BE2C (cell line): ENCODE results near the gene GSG1L.
A peak's percentile ranks its signal among the peaks of the same experiment; 100 is the strongest.

ENCODE experiments used
- DNase-seq: peaks from one replicate; pipeline ENCODE4 v3.0.0-alpha.2; 2020
- H3K27me3 ChIP-seq: fragments of 250-450 bp; sonication (Bioruptor Pico); 2 replicates; pipeline ENCODE4 v1.5.1; 2020; ENCODE audit warnings: mild to moderate bottlenecking
- H3K36me3 ChIP-seq: fragments of 250-450 bp; sonication (Bioruptor Pico); 2 replicates; pipeline ENCODE4 v1.5.1; 2020; ENCODE audit warnings: mild to moderate bottlenecking
- H3K4me1 ChIP-seq: fragments of 250-450 bp; sonication (Bioruptor Pico); 2 replicates; pipeline ENCODE4 v1.5.1; 2020
- H3K4me3 ChIP-seq: 2 replicates; pipeline ENCODE4 v1.5.1; 2011; ENCODE audit warnings: low read depth, low read length
- H3K9me3 ChIP-seq: fragments of 250-450 bp; sonication (Bioruptor Pico); 2 replicates; pipeline ENCODE4 v1.5.1; 2020
- TF ChIP-seq, protein P1 (sequence below): IDR thresholded peaks from 2 replicates; pipeline ENCODE4 v1.5.1; 2012; ENCODE audit warnings: mild to moderate bottlenecking, low read depth, low read length

The GSG1L gene

DNA sequence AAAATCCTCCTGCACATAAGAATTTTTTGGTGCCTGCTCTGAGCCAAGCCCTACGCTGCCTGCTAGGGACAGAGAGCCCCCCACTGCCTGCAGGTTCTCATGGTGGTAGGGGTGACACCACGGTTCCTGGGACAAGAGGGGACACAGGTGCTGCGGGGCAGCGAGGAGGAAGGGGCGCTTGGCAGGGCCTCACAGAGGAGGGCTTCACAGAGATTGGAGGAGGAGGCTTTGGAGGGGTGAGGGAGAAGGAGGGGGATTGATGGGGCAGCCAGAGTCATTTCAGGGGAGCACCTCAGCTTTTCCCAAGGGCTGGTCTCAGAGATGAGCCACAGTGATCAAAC lies 29.8 kb upstream of the GSG1L start:
- Histone ChIP-seq H3K4me1 (no peaks in the 10 kb centered on the region; the same call in 1 of the 2 replicates), H3K27me3 (no peaks in the 10 kb centered on the region), H3K9me3 (no peaks in the 10 kb centered on the region), H3K4me3 (no peak overlapping the region), H3K36me3 (peaks cover 17% of the 10 kb centered on the region)
- TF ChIP-seq, protein P1, sequence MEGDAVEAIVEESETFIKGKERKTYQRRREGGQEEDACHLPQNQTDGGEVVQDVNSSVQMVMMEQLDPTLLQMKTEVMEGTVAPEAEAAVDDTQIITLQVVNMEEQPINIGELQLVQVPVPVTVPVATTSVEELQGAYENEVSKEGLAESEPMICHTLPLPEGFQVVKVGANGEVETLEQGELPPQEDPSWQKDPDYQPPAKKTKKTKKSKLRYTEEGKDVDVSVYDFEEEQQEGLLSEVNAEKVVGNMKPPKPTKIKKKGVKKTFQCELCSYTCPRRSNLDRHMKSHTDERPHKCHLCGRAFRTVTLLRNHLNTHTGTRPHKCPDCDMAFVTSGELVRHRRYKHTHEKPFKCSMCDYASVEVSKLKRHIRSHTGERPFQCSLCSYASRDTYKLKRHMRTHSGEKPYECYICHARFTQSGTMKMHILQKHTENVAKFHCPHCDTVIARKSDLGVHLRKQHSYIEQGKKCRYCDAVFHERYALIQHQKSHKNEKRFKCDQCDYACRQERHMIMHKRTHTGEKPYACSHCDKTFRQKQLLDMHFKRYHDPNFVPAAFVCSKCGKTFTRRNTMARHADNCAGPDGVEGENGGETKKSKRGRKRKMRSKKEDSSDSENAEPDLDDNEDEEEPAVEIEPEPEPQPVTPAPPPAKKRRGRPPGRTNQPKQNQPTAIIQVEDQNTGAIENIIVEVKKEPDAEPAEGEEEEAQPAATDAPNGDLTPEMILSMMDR: no peak
- no peak for DNase-seq

GRCh38 chr16:28092721-28093384 lies 29.3 kb upstream of the GSG1L start:
- no peak for DNase-seq
- TF ChIP-seq, protein P1: no peak
- Histone ChIP-seq H3K4me3 (no peak overlapping the region), H3K36me3 (peaks cover 12% of the 10 kb centered on the region), H3K27me3 (no peaks in the 10 kb centered on the region), H3K9me3 (no peaks in the 10 kb centered on the region), H3K4me1 (no peaks in the 10 kb centered on the region; the same call in 1 of the 2 replicates)

- Histone ChIP-seq H3K36me3 (peaks cover 4% of the 10 kb centered on the region; the same call in 1 of the 2 replicates), H3K4me3 (no peak overlapping the region), H3K27me3 (no peaks in the 10 kb centered on the region), H3K9me3 (no peaks in the 10 kb centered on the region), H3K4me1 (no peaks in the 10 kb centered on the region; the same call in 1 of the 2 replicates)
- no peak for DNase-seq
- TF ChIP-seq, protein P1: no peak
These were observed 28.1 kb upstream of the GSG1L start for GRCh38 chr16:28091656-28092055.

GRCh38 chr16:28090646-28091377 lies 27.3 kb upstream of the GSG1L start:
- H3K4me3 ChIP-seq: no peak overlapping the region
- H3K36me3 ChIP-seq: peaks cover 4% of the 10 kb centered on the region; the same call in 1 of the 2 replicates
- TF ChIP-seq, protein P1: peak; percentile 20; the same call in 1 of the 2 replicates
- H3K4me1 ChIP-seq: no peaks in the 10 kb centered on the region; the same call in 1 of the 2 replicates
- DNase-seq: no peak
- H3K9me3 ChIP-seq: no peaks in the 10 kb centered on the region
- H3K27me3 ChIP-seq: no peaks in the 10 kb centered on the region

GRCh38 chr16:28089992-28090365 lies 26.5 kb upstream of the GSG1L start:
- 0 out of 2 replicates have a peak, but pooled peaks cover 4% of the 10 kb centered on the region for H3K36me3 ChIP-seq
- TF ChIP-seq, protein P1: no peak
- no peak for DNase-seq
- no peaks in the 10 kb centered on the region for H3K27me3 ChIP-seq
- H3K4me3 ChIP-seq: no peak overlapping the region
- no peaks in the 10 kb centered on the region; the same call in 1 of the 2 replicates for H3K4me1 ChIP-seq
- no peaks in the 10 kb centered on the region for H3K9me3 ChIP-seq
